PC-3 (cell line): ENCODE results near the gene MGMT. TPM values are rescaled to one million over a fixed set of nuclear protein-coding genes. Genes with fewer than 3 reads are reported as not detected.

Source experiments
- ATAC-seq: fragments of 200-7000 bp; cut with Tn5 transposase; 2 replicates; pipeline ENCODE4 v1.9.1; 2020; ENCODE audit warnings: mild to moderate bottlenecking, moderate library complexity
- BruUV-seq: library from RNA; stranded (reverse); fragments of 400-500 nt; replicated peaks from 2 replicates; lab custom pipeline; 2021; lab: Mats Ljungman, UMichigan
- CTCF ChIA-PET: fragments of 300-600 bp; sonication (Branson Sonifier 250); formaldehyde crosslinking; loops from one replicate; lab custom pipeline; 2022; ENCODE audit warnings: antibody characterized with exemption; lab: Charles Lee
- POLR2A ChIA-PET: fragments of 300-600 bp; sonication (Branson Sonifier 250); formaldehyde crosslinking; loops from one replicate; lab custom pipeline; 2022; ENCODE audit warnings: antibody characterized with exemption; ENCODE audit not compliant: unreplicated experiment; lab: Charles Lee
- DNase-seq: peaks from one replicate; pipeline ENCODE4 v3.0.0-alpha.2; 2015
- H2AFZ ChIP-seq: fragments of 300-600 bp; sonication (generic); 2 replicates; pipeline ENCODE4 v1.6.0; 2016; ENCODE audit warnings: antibody characterized with exemption, low read length
- H3F3A ChIP-seq: fragments of 300-600 bp; sonication (generic); one replicate; pipeline ENCODE4 v1.6.0; 2017; ENCODE audit warnings: antibody characterized with exemption, low read length, control low read depth, mild to moderate bottlenecking; ENCODE audit not compliant: unreplicated experiment
- H3K27ac ChIP-seq: fragments of 300-600 bp; sonication (generic); 2 replicates; pipeline ENCODE4 v1.5.1; 2016; ENCODE audit warnings: mild to moderate bottlenecking, low read length
- H3K27me3 ChIP-seq: fragments of 300-600 bp; sonication (generic); 2 replicates; pipeline ENCODE4 v1.6.1; 2016; ENCODE audit warnings: low read length, mixed read lengths
- H3K36me3 ChIP-seq: fragments of 300-600 bp; sonication (generic); 2 replicates; pipeline ENCODE4 v1.6.1; 2016; ENCODE audit warnings: low read depth, mixed run types, low read length, mixed read lengths
- H3K4me1 ChIP-seq: fragments of 300-600 bp; sonication (generic); 2 replicates; pipeline ENCODE4 v1.5.1; 2016; ENCODE audit warnings: low read length; ENCODE audit not compliant: insufficient read depth
- H3K4me2 ChIP-seq: fragments of 300-600 bp; sonication (generic); 2 replicates; pipeline ENCODE4 v1.6.0; 2016; ENCODE audit warnings: low read length
- H3K4me3 ChIP-seq: fragments of 300-600 bp; sonication (generic); 2 replicates; pipeline ENCODE4 v1.5.1; 2016; ENCODE audit warnings: mild to moderate bottlenecking, low read length, mixed read lengths
- H3K79me2 ChIP-seq: fragments of 300-600 bp; sonication (generic); 2 replicates; pipeline ENCODE4 v1.6.1; 2017; ENCODE audit warnings: low read length, mixed read lengths
- H3K9ac ChIP-seq: fragments of 300-600 bp; sonication (generic); 2 replicates; pipeline ENCODE4 v1.6.0; 2016; ENCODE audit warnings: mild to moderate bottlenecking, low read length
- H3K9me2 ChIP-seq: fragments of 300-600 bp; sonication (generic); replicated peaks from 2 replicates; pipeline ENCODE4 v1.6.1; 2016; ENCODE audit warnings: mixed run types, low read length, mixed read lengths
- H3K9me3 ChIP-seq: fragments of 300-600 bp; sonication (generic); 2 replicates; pipeline ENCODE4 v1.6.1; 2016; ENCODE audit warnings: low read length, mixed read lengths
- H4K20me1 ChIP-seq: fragments of 300-600 bp; sonication (generic); 2 replicates; pipeline ENCODE4 v1.6.1; 2016; ENCODE audit warnings: low read length, mixed read lengths
- CTCF ChIP-seq: fragments of 300-600 bp; sonication (generic); conservative IDR thresholded peaks from 2 replicates; pipeline ENCODE4 v1.5.1; 2017; ENCODE audit warnings: antibody characterized with exemption, low read depth, mild to moderate bottlenecking, low read length
- EZH2 ChIP-seq: fragments of 300-600 bp; sonication (generic); IDR thresholded peaks from one replicate; pipeline ENCODE4 v1.6.1; 2017; ENCODE audit warnings: antibody characterized with exemption, mild to moderate bottlenecking, low read length; ENCODE audit not compliant: unreplicated experiment
- EZH2phosphoT487 ChIP-seq: fragments of 300-600 bp; sonication (generic); IDR thresholded peaks from 2 replicates; pipeline ENCODE4 v1.6.1; 2018; ENCODE audit warnings: mild to moderate bottlenecking, antibody characterized with exemption, low read length, borderline replicate concordance
- intact Hi-C: fragments of 100-400 bp; cut with micrococcal nuclease; formaldehyde crosslinking; loops from 2 replicates; pipeline ENCODE4 v1.9.0; 2023
- total RNA-seq: library from RNA; depleted of rRNA; stranded (reverse); fragments of >200 nt; gene quantifications from 2 replicates; pipeline ENCODE4 v1.2.3, GENCODE V29; 2014

Gene MGMT
- total RNA-seq, 1 experiment from 2014 or later = 19.8 TPM

GRCh38 chr10:129501652-129502436, 34.8 kb downstream of the MGMT start:
- H4K20me1 ChIP-seq = no peaks in the 10 kb centered on the region
- H3K27ac ChIP-seq = no peak overlapping the region
- H2AFZ ChIP-seq = no peak overlapping the region
- ATAC-seq (no peak), DNase-seq (no peak)
- H3K4me3 ChIP-seq = no peak overlapping the region
- H3K9ac ChIP-seq = no peak overlapping the region
- TF ChIP-seq CTCF = no peak
- TF ChIP-seq EZH2 = no peak
- no peak for TF ChIP-seq EZH2phosphoT487
- CTCF ChIA-PET = no interaction called here
- H3K9me3 ChIP-seq = no peaks in the 10 kb centered on the region
- intact Hi-C loops = no loop called here
- H3K4me1 ChIP-seq = no peaks in the 10 kb centered on the region
- no TSS peak for BruUV-seq
- no peaks in the 10 kb centered on the region for H3K9me2 ChIP-seq
- no peaks in the 10 kb centered on the region for H3F3A ChIP-seq
- no peak overlapping the region for H3K4me2 ChIP-seq
- POLR2A ChIA-PET = no interaction called here
- H3K79me2 ChIP-seq = no peaks in the 10 kb centered on the region
- no peaks in the 10 kb centered on the region for H3K36me3 ChIP-seq
- H3K27me3 ChIP-seq = no peaks in the 10 kb centered on the region

GRCh38 chr10:129502448-129502847, 35.4 kb downstream of the MGMT start:
- no peak for ATAC-seq
- CTCF ChIA-PET = no interaction called here
- Histone ChIP-seq H3K27ac (no peak overlapping the region), H3K9me3 (no peaks in the 10 kb centered on the region), H3K4me2 (no peak overlapping the region), H3K9ac (no peak overlapping the region), H4K20me1 (no peaks in the 10 kb centered on the region), H2AFZ (no peak overlapping the region), H3K79me2 (no peaks in the 10 kb centered on the region), H3K9me2 (no peaks in the 10 kb centered on the region), H3K4me1 (no peaks in the 10 kb centered on the region), H3K27me3 (no peaks in the 10 kb centered on the region), H3F3A (no peaks in the 10 kb centered on the region), H3K4me3 (no peak overlapping the region), H3K36me3 (no peaks in the 10 kb centered on the region)
- no peak for TF ChIP-seq EZH2phosphoT487
- TF ChIP-seq EZH2 = no peak
- TF ChIP-seq CTCF = no peak
- BruUV-seq = no TSS peak
- intact Hi-C loops = no loop called here
- no peak for DNase-seq
- POLR2A ChIA-PET = no interaction called here

- POLR2A ChIA-PET = interaction anchor here (0.6 kb wide), 1 partner anchor 39 kb away, joined by 3 read pairs; no protein-coding TSS in a partner anchor
- no peaks in the 10 kb centered on the region for H3K9me3 ChIP-seq
- no peaks in the 10 kb centered on the region for H3K36me3 ChIP-seq
- H3K4me1 ChIP-seq = no peaks in the 10 kb centered on the region
- no peak overlapping the region for H3K4me2 ChIP-seq
- no peak overlapping the region for H3K9ac ChIP-seq
- DNase-seq = no peak
- no peak overlapping the region for H3K27ac ChIP-seq
- H3K4me3 ChIP-seq = no peak overlapping the region
- no peaks in the 10 kb centered on the region for H3K79me2 ChIP-seq
- no peaks in the 10 kb centered on the region for H3K9me2 ChIP-seq
- BruUV-seq = no TSS peak
- CTCF ChIA-PET = no interaction called here
- no peak for TF ChIP-seq CTCF
- no peak for TF ChIP-seq EZH2
- TF ChIP-seq EZH2phosphoT487 = no peak
- intact Hi-C loops = no loop called here
- H3F3A ChIP-seq = no peaks in the 10 kb centered on the region
- H2AFZ ChIP-seq = no peak overlapping the region
- no peak for ATAC-seq
- no peaks in the 10 kb centered on the region for H3K27me3 ChIP-seq
- H4K20me1 ChIP-seq = no peaks in the 10 kb centered on the region
Observed at GRCh38 chr10:129505500-129506075, 38.5 kb downstream of the MGMT start.
